ENCODE data around the gene DPAGT1. TPM values are rescaled to one million over a fixed set of nuclear protein-coding genes. Genes with fewer than 3 reads are reported as not detected.

DPAGT1 gene
- total RNA-seq, 1 experiment from 2014 or later = 63.5 TPM

DNA sequence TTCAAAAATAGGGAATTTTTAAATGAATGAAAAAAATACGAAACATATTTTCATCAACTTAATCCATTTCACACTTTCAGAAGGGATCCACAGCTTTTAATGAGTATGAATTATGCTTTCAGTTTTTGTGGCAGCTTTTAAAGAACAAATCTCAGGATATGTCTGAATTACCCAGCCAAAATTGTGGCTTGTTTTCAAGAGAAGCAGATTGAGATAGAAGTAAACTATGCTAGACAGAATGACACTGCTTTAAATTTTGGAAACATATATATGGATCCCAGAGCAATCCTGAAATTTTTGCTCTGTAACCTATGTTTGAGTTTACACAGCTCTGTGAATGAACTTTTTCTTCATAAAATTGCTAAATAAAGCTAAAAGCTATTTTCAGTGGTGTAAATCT lies 17.3 kb upstream of the DPAGT1 start:
- ATAC-seq = no peak
- Mint-ChIP-seq H3K4me3 (no peak overlapping the region), H3K4me1 (peaks cover 27% of the 10 kb centered on the region), H3K27ac (no peak overlapping the region), H3K9me3 (no peaks in the 10 kb centered on the region), H3K36me3 (peaks cover 5% of the 10 kb centered on the region; the same call in 1 of the 2 replicates), H3K27me3 (ENCODE audit: low read depth) (no peaks in the 10 kb centered on the region; the same call in 1 of the 2 replicates)
- TF ChIP-seq ZNF219 (CRISPR knock-in tag; IDR thresholded peaks at IDR 0.05; ENCODE audit: borderline replicate concordance) = no peak
- no peak for TF ChIP-seq TCF7 (CRISPR knock-in tag; IDR thresholded peaks at IDR 0.05; ENCODE audit: low read depth)
- TF ChIP-seq ELF4 (CRISPR knock-in tag; IDR thresholded peaks at IDR 0.05; ENCODE audit: low read depth) = no peak
- TF ChIP-seq FOXK1 (CRISPR knock-in tag; IDR thresholded peaks at IDR 0.05) = no peak
- TF ChIP-seq, protein P1, sequence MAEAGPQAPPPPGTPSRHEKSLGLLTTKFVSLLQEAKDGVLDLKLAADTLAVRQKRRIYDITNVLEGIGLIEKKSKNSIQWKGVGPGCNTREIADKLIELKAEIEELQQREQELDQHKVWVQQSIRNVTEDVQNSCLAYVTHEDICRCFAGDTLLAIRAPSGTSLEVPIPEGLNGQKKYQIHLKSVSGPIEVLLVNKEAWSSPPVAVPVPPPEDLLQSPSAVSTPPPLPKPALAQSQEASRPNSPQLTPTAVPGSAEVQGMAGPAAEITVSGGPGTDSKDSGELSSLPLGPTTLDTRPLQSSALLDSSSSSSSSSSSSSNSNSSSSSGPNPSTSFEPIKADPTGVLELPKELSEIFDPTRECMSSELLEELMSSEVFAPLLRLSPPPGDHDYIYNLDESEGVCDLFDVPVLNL (CRISPR knock-in tag; IDR thresholded peaks at IDR 0.05; ENCODE audit: borderline replicate concordance, low read depth) = no peak
- CTCF ChIA-PET = interaction anchor here (0.8 kb wide), 1 partner anchor 15 kb away, joined by 3 read pairs; no protein-coding TSS in a partner anchor
- no peak for DNase-seq (ENCODE audit: low spot score)
- POLR2A ChIA-PET = no interaction called here

DNA sequence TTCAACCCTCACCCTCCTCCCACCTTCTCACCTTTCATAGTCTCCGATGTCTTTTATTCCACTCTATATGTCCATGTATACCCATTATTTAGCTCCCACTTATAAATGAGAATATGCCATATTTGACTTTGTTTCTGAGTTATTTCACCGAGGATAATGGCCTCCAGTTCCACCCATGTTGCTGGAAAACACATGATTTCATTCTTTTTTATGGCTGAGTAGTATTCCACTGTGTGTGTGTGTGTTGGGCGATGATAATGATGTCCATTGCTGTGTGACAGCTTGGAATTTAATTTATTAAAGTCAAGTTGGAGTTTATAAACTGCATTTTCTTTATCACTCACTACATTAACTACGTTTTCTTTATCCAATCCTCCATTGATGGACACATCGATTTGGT lies 16.6 kb upstream of the DPAGT1 start:
- Mint-ChIP-seq H3K4me3 (no peak overlapping the region), H3K9me3 (no peaks in the 10 kb centered on the region), H3K4me1 (peaks cover 27% of the 10 kb centered on the region), H3K27me3 (ENCODE audit: low read depth) (no peaks in the 10 kb centered on the region; the same call in 1 of the 2 replicates), H3K27ac (no peak overlapping the region), H3K36me3 (peaks cover 2% of the 10 kb centered on the region; the same call in 1 of the 2 replicates)
- TF ChIP-seq, protein P2, sequence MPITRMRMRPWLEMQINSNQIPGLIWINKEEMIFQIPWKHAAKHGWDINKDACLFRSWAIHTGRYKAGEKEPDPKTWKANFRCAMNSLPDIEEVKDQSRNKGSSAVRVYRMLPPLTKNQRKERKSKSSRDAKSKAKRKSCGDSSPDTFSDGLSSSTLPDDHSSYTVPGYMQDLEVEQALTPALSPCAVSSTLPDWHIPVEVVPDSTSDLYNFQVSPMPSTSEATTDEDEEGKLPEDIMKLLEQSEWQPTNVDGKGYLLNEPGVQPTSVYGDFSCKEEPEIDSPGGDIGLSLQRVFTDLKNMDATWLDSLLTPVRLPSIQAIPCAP (CRISPR knock-in tag; IDR thresholded peaks at IDR 0.05) = no peak
- TF ChIP-seq CBFB (CRISPR knock-in tag; IDR thresholded peaks at IDR 0.05; ENCODE audit: low read depth) (no peak), ZNF671 (CRISPR knock-in tag; IDR thresholded peaks at IDR 0.05) (no peak), ZNF232 (CRISPR knock-in tag; IDR thresholded peaks at IDR 0.05) (no peak), ETV6 (CRISPR knock-in tag; IDR thresholded peaks at IDR 0.05) (no peak), NR1H2 (CRISPR knock-in tag; IDR thresholded peaks at IDR 0.05) (no peak)
- TF ChIP-seq, protein P3, sequence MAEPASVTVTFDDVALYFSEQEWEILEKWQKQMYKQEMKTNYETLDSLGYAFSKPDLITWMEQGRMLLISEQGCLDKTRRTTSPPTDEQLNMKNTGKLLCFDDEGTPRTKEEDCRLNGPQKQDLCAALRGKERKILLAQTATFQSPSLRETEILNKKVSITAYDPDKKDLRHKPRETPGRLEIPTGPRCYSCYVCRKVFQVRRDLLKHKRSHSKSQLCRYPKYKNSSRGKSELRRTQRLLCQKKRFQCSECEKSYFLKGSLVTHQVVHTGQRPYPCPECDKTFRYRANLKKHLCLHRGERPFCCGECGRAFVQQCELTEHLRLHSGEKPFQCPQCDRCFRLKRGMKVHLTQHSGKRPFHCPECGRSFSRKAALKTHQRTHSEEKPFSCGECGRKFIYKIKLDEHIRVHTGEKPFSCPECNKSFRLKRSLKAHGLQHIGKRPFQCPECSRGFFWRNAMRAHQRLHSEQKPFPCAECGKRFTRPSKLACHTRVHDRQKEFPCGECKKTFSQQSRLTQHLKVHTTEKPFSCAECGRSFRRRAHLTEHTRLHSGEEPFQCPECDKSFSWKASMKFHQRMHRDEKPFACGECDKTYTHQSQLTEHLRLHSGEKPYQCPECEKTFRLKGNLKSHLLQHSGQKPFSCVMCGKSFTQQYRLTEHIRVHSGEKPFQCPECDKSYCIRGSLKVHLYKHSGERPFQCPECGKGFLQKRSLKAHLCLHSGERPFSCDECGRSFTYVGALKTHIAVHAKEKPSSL (CRISPR knock-in tag; conservative IDR thresholded peaks at IDR 0.05) = no peak
- TF ChIP-seq, protein P4, sequence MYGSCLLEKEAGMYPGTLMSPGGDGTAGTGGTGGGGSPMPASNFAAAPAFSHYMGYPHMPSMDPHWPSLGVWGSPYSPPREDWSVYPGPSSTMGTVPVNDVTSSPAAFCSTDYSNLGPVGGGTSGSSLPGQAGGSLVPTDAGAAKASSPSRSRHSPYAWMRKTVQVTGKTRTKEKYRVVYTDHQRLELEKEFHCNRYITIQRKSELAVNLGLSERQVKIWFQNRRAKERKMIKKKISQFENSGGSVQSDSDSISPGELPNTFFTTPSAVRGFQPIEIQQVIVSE (CRISPR knock-in tag; IDR thresholded peaks at IDR 0.05; ENCODE audit: borderline replicate concordance) = no peak
- ChIA-PET POLR2A (no interaction called here), CTCF (interaction anchor here (0.8 kb wide), 1 partner anchor 16 kb away, joined by 3 read pairs; no protein-coding TSS in a partner anchor)
- no peak for ATAC-seq
- no peak for DNase-seq (ENCODE audit: low spot score)

DNA sequence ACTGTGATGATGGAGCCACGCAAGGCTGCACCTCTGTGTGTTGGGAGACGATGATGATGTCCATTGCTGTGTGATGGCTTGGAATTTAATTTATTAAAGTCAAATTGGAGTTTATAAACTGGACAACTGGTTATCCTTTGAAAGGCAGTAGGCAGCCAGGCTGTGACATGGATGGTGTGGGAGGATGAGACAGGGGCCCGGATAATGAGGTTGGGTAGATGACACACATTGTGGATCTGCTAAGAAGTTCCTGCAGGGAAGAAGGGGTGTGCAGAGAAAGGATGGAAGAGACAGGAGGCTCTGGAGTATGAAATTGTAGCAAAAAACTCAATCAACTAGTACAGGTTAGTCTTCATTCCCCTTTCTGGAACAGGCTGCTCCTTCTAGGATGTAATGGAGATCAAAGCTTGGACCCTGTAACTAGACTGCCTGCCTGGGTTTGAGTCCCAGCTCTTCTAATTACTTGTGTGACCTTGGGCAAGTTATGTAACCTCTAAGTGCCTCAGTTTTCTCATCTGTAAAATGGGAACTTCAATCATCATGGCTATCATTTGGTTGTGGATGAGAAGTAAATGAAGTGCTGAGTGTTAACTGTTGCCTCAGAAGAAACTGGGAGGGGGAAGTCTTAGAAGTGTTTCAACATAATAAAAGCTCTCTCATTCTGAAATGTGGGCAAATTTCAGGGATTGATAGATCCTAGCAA lies 15.5 kb upstream of the DPAGT1 start:
- Mint-ChIP-seq H3K27me3 (ENCODE audit: low read depth) (no peaks in the 10 kb centered on the region; the same call in 1 of the 2 replicates), H3K9me3 (no peaks in the 10 kb centered on the region), H3K27ac (no peak overlapping the region), H3K36me3 (no peaks in the 10 kb centered on the region; the same call in 1 of the 2 replicates), H3K4me1 (peaks cover 21% of the 10 kb centered on the region), H3K4me3 (no peak overlapping the region)
- ATAC-seq (no peak), DNase-seq (ENCODE audit: low spot score) (no peak)
- CTCF ChIA-PET = no interaction called here
- POLR2A ChIA-PET = no interaction called here
- TF ChIP-seq MXD4 (CRISPR knock-in tag; IDR thresholded peaks at IDR 0.05; ENCODE audit: borderline replicate concordance) (no peak), GABPB1 (CRISPR knock-in tag; IDR thresholded peaks at IDR 0.05) (no peak), SP1 (CRISPR knock-in tag; conservative IDR thresholded peaks at IDR 0.05) (no peak), TCF7 (CRISPR knock-in tag; IDR thresholded peaks at IDR 0.05; ENCODE audit: low read depth) (no peak), GTF2I (CRISPR knock-in tag; conservative IDR thresholded peaks at IDR 0.05) (no peak), MYBL2 (CRISPR knock-in tag; IDR thresholded peaks at IDR 0.05) (no peak)
- TF ChIP-seq, protein P5, sequence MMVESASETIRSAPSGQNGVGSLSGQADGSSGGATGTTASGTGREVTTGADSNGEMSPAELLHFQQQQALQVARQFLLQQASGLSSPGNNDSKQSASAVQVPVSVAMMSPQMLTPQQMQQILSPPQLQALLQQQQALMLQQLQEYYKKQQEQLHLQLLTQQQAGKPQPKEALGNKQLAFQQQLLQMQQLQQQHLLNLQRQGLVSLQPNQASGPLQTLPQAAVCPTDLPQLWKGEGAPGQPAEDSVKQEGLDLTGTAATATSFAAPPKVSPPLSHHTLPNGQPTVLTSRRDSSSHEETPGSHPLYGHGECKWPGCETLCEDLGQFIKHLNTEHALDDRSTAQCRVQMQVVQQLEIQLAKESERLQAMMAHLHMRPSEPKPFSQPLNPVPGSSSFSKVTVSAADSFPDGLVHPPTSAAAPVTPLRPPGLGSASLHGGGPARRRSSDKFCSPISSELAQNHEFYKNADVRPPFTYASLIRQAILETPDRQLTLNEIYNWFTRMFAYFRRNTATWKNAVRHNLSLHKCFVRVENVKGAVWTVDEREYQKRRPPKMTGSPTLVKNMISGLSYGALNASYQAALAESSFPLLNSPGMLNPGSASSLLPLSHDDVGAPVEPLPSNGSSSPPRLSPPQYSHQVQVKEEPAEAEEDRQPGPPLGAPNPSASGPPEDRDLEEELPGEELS (CRISPR knock-in tag; IDR thresholded peaks at IDR 0.05) = no peak
- TF ChIP-seq, protein P6, sequence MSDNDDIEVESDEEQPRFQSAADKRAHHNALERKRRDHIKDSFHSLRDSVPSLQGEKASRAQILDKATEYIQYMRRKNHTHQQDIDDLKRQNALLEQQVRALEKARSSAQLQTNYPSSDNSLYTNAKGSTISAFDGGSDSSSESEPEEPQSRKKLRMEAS (CRISPR knock-in tag; IDR thresholded peaks at IDR 0.05) = no peak

Data from WTC11 (cell line).